ENCODE data around the gene FLYWCH2. TPM values are rescaled to one million over a fixed set of nuclear protein-coding genes. Genes with fewer than 3 reads are reported as not detected.

Gene FLYWCH2
- total RNA-seq, 1 donor from 2014 or later = 36.5 TPM

- H3K9me3 Mint-ChIP-seq (ENCODE audit: unreplicated experiment) = no peaks in the 10 kb centered on the region
- no peaks in the 10 kb centered on the region for H3K27me3 Mint-ChIP-seq (ENCODE audit: low read depth, unreplicated experiment)
- no peak overlapping the region for H3K4me3 ChIP-seq (ENCODE audit: insufficient read depth, low read depth, low read length)
- H3K27ac ChIP-seq (ENCODE audit: low read depth, low read length) = peak overlapping the region; percentile 5
- no peak overlapping the region for H3K4me2 ChIP-seq (ENCODE audit: low read length)
- H3K9me3 ChIP-seq (ENCODE audit: insufficient read depth, low read depth, low read length) = no peaks in the 10 kb centered on the region
- peak overlapping the region; percentile 31 for H3K9ac ChIP-seq (ENCODE audit: low read length)
- H3K36me3 ChIP-seq (ENCODE audit: insufficient read depth, low read length) = no peaks in the 10 kb centered on the region
- no peaks in the 10 kb centered on the region for H3K79me2 ChIP-seq (ENCODE audit: insufficient read depth, low read length)
- TF ChIP-seq, protein P1, sequence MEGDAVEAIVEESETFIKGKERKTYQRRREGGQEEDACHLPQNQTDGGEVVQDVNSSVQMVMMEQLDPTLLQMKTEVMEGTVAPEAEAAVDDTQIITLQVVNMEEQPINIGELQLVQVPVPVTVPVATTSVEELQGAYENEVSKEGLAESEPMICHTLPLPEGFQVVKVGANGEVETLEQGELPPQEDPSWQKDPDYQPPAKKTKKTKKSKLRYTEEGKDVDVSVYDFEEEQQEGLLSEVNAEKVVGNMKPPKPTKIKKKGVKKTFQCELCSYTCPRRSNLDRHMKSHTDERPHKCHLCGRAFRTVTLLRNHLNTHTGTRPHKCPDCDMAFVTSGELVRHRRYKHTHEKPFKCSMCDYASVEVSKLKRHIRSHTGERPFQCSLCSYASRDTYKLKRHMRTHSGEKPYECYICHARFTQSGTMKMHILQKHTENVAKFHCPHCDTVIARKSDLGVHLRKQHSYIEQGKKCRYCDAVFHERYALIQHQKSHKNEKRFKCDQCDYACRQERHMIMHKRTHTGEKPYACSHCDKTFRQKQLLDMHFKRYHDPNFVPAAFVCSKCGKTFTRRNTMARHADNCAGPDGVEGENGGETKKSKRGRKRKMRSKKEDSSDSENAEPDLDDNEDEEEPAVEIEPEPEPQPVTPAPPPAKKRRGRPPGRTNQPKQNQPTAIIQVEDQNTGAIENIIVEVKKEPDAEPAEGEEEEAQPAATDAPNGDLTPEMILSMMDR (IDR thresholded peaks at IDR 0.05; ENCODE audit: insufficient read depth, low read depth, low read length) = peak; percentile 78
- no peak for TF ChIP-seq EZH2 (IDR thresholded peaks at IDR 0.05; ENCODE audit: insufficient read depth, low read length)
- DNase-seq (ENCODE audit: low read depth) (peak; percentile 68), FAIRE-seq (no peak)
- H3K4me3 Mint-ChIP-seq (ENCODE audit: unreplicated experiment) = no peak overlapping the region
- peak overlapping the region; percentile 58 for H2AFZ ChIP-seq (ENCODE audit: low read depth, low read length)
- H3K4me1 Mint-ChIP-seq (ENCODE audit: low read depth, unreplicated experiment) = peaks cover 36% of the 10 kb centered on the region
- peaks cover 33% of the 10 kb centered on the region for H3K4me1 ChIP-seq (ENCODE audit: insufficient read depth, low read length)
- H3K36me3 Mint-ChIP-seq (ENCODE audit: low read depth, unreplicated experiment) = no peaks in the 10 kb centered on the region
- H3K27ac Mint-ChIP-seq (ENCODE audit: unreplicated experiment) = peak overlapping the region; percentile 94
- no peaks in the 10 kb centered on the region for H3K27me3 ChIP-seq (ENCODE audit: insufficient read depth, low read length)
- no peaks in the 10 kb centered on the region for H4K20me1 ChIP-seq (ENCODE audit: insufficient read depth, low read length)
Observed at GRCh38 chr16:2838928-2839327, 44.1 kb upstream of the FLYWCH2 start.

DNA sequence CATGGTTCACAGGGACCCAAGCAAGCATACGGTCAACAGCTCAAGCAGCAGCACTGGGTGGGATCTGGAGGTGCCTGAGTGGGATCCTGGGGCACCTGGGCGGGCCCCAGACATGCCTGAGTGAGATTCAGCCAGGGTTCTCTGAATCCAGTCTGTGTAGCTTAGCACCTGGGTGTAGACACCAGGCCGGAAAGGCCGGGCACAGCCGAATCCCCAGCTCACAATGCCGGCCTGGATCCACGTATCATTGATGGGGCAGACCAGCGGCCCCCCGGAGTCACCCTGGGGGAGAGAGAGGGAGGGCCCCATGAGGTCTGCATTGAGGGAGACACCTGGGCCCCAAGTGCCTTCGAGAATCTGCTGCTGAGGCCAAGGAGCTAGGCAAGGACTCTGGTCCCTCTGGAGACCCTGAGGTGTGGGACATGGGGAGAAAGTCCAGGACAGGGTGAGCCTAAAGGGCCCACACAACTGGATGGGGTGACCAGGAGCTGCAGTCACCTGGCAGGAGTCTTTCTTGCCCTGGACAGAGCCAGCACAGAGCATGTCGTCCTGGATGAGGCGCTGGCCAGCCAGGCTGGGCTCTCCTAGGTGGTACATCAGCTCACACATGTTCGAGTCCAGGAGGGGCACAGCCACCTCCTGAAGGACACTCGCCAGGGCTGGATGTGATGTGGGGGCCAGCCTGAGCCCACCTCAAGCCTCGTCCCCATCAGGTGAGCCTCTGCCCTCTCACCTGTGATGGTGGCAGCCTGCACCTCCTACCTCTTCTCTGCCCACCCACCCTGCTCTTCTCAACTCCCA lies 43.2 kb upstream of the FLYWCH2 start:
- H3K4me2 ChIP-seq (ENCODE audit: low read length) = no peak overlapping the region
- no peak for DNase-seq (ENCODE audit: low read depth)
- H3K27ac Mint-ChIP-seq (ENCODE audit: unreplicated experiment) = peak overlapping the region; percentile 94
- H3K4me3 Mint-ChIP-seq (ENCODE audit: unreplicated experiment) = no peak overlapping the region
- no peak for FAIRE-seq
- no peaks in the 10 kb centered on the region for H3K79me2 ChIP-seq (ENCODE audit: insufficient read depth, low read length)
- no peaks in the 10 kb centered on the region for H3K27me3 ChIP-seq (ENCODE audit: insufficient read depth, low read length)
- no peaks in the 10 kb centered on the region for H3K27me3 Mint-ChIP-seq (ENCODE audit: low read depth, unreplicated experiment)
- H3K36me3 ChIP-seq (ENCODE audit: insufficient read depth, low read length) = no peaks in the 10 kb centered on the region
- no peaks in the 10 kb centered on the region for H4K20me1 ChIP-seq (ENCODE audit: insufficient read depth, low read length)
- peaks cover 34% of the 10 kb centered on the region for H3K4me1 Mint-ChIP-seq (ENCODE audit: low read depth, unreplicated experiment)
- no peaks in the 10 kb centered on the region for H3K36me3 Mint-ChIP-seq (ENCODE audit: low read depth, unreplicated experiment)
- no peak overlapping the region for H3K27ac ChIP-seq (ENCODE audit: low read depth, low read length)
- H3K9me3 ChIP-seq (ENCODE audit: insufficient read depth, low read depth, low read length) = no peaks in the 10 kb centered on the region
- no peaks in the 10 kb centered on the region for H3K9me3 Mint-ChIP-seq (ENCODE audit: unreplicated experiment)
- H3K4me3 ChIP-seq (ENCODE audit: insufficient read depth, low read depth, low read length) = no peak overlapping the region
- H3K4me1 ChIP-seq (ENCODE audit: insufficient read depth, low read length) = peaks cover 33% of the 10 kb centered on the region
- TF ChIP-seq EZH2 (IDR thresholded peaks at IDR 0.05; ENCODE audit: insufficient read depth, low read length) = no peak
- TF ChIP-seq, protein P1 (IDR thresholded peaks at IDR 0.05; ENCODE audit: insufficient read depth, low read depth, low read length) = no peak
- H2AFZ ChIP-seq (ENCODE audit: low read depth, low read length) = no peak overlapping the region
- no peak overlapping the region for H3K9ac ChIP-seq (ENCODE audit: low read length)

DNA sequence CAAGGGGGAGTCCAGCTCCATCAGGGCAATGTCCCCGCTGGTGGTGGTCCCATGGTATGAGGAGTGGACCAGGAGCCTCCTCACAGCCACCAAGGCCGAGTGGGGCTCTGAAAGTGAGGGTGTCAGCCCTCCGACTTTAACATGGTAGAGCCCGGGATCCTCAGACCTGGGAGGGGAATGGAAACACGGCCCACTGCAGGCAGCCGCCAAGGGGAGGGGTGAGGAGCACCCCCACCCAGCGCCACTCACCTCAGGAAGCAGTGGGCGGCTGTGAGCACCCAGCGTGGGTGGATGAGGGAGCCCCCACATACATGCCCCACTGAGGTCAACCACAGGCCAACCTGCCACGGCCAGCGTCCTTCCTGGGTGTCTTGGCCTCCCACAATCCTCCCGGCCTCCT lies 42.1 kb upstream of the FLYWCH2 start:
- no peaks in the 10 kb centered on the region for H3K36me3 ChIP-seq (ENCODE audit: insufficient read depth, low read length)
- H3K79me2 ChIP-seq (ENCODE audit: insufficient read depth, low read length) = no peaks in the 10 kb centered on the region
- H3K9me3 ChIP-seq (ENCODE audit: insufficient read depth, low read depth, low read length) = no peaks in the 10 kb centered on the region
- H3K9me3 Mint-ChIP-seq (ENCODE audit: unreplicated experiment) = no peaks in the 10 kb centered on the region
- H3K4me3 ChIP-seq (ENCODE audit: insufficient read depth, low read depth, low read length) = no peak overlapping the region
- TF ChIP-seq, protein P1 (IDR thresholded peaks at IDR 0.05; ENCODE audit: insufficient read depth, low read depth, low read length) = no peak
- TF ChIP-seq EZH2 (IDR thresholded peaks at IDR 0.05; ENCODE audit: insufficient read depth, low read length) = no peak
- H3K4me3 Mint-ChIP-seq (ENCODE audit: unreplicated experiment) = no peak overlapping the region
- H3K27me3 ChIP-seq (ENCODE audit: insufficient read depth, low read length) = no peaks in the 10 kb centered on the region
- H3K4me1 Mint-ChIP-seq (ENCODE audit: low read depth, unreplicated experiment) = peaks cover 31% of the 10 kb centered on the region
- H3K36me3 Mint-ChIP-seq (ENCODE audit: low read depth, unreplicated experiment) = no peaks in the 10 kb centered on the region
- no peak overlapping the region for H3K9ac ChIP-seq (ENCODE audit: low read length)
- no peak overlapping the region for H2AFZ ChIP-seq (ENCODE audit: low read depth, low read length)
- FAIRE-seq (no peak), DNase-seq (ENCODE audit: low read depth) (no peak)
- no peak overlapping the region for H3K4me2 ChIP-seq (ENCODE audit: low read length)
- H3K27ac ChIP-seq (ENCODE audit: low read depth, low read length) = no peak overlapping the region
- no peaks in the 10 kb centered on the region for H3K27me3 Mint-ChIP-seq (ENCODE audit: low read depth, unreplicated experiment)
- H4K20me1 ChIP-seq (ENCODE audit: insufficient read depth, low read length) = no peaks in the 10 kb centered on the region
- H3K27ac Mint-ChIP-seq (ENCODE audit: unreplicated experiment) = no peak overlapping the region
- peaks cover 30% of the 10 kb centered on the region for H3K4me1 ChIP-seq (ENCODE audit: insufficient read depth, low read length)
